ENCODE measurements around the gene C4orf17. TPM values are rescaled to one million over a fixed set of nuclear protein-coding genes. Genes with fewer than 3 reads are reported as not detected.
A peak's percentile ranks its signal among the peaks of the same experiment; 100 is the strongest.

The C4orf17 gene
- polyA plus RNA-seq, 1 donor from 2014 or later, result not detected

GRCh38 chr4:99563310-99564186 is 52.7 kb downstream of the C4orf17 start, which contains the start of gene TRMT10A:
Gene TRMT10A, minus strand, starts transcription at chr4:99564039. Its CDS starts 4,701 bp downstream, at chr4:99559338.
- H3K9me2 ChIP-seq (ENCODE audit: insufficient read depth, low read length), result no peaks in the 10 kb centered on the region

More at GRCh38 chr4:99563310-99564186, 52.7 kb downstream of the C4orf17 start, which contains the start of gene TRMT10A:
- Histone ChIP-seq H3K9ac (ENCODE audit: low read length) (peak within 1 kb of the TSS; percentile 84), H3K4me2 (ENCODE audit: low read length) (peak within 1 kb of the TSS; percentile 74), H3F3A (ENCODE audit: insufficient read depth, low read length, poor library complexity, severe bottlenecking) (no peaks in the 10 kb centered on the region), H3K9me3 (ENCODE audit: low read length) (no peaks in the 10 kb centered on the region), H2AFZ (ENCODE audit: low read depth, low read length) (peak within 1 kb of the TSS; percentile 87), H3K4me3 (ENCODE audit: low read length) (peak within 1 kb of the TSS; percentile 72), H4K20me1 (ENCODE audit: insufficient read depth) (no peaks in the 10 kb centered on the region), H3K36me3 (ENCODE audit: insufficient read depth, low read length) (no peaks in the 10 kb centered on the region), H3K27me3 (ENCODE audit: insufficient read depth, low read depth, low read length) (no peaks in the 10 kb centered on the region), H3K27ac (ENCODE audit: low read length) (peak within 1 kb of the TSS; percentile 89), H3K79me2 (replicated peaks; ENCODE audit: insufficient read depth, low read length) (no peaks in the 10 kb centered on the region)
- TF ChIP-seq MXI1 (conservative IDR thresholded peaks at IDR 0.05; ENCODE audit: poor library complexity, severe bottlenecking) (peak; percentile 97), RAD21 (conservative IDR thresholded peaks at IDR 0.05) (peak; percentile 19), TAF1 (IDR thresholded peaks at IDR 0.05; ENCODE audit: low read depth) (peak; percentile 78), CTCF (IDR thresholded peaks at IDR 0.05; ENCODE audit: poor library complexity, severe bottlenecking) (peak; percentile 49), REST (IDR thresholded peaks at IDR 0.05; ENCODE audit: borderline replicate concordance) (peak; percentile 80), EP300 (conservative IDR thresholded peaks at IDR 0.05; ENCODE audit: poor library complexity, severe bottlenecking) (peak; percentile 80), SMC3 (conservative IDR thresholded peaks at IDR 0.05; ENCODE audit: poor library complexity) (peak; percentile 45), POLR2AphosphoS5 (IDR thresholded peaks at IDR 0.05) (peak; percentile 89), EZH2 (IDR thresholded peaks at IDR 0.05; ENCODE audit: borderline replicate concordance, insufficient read depth, low read length, poor library complexity, severe bottlenecking) (no peak)
